Esophagus muscularis mucosa (tissue), 4 donors: ENCODE results near the gene DAPP1. TPM values are rescaled to one million over a fixed set of nuclear protein-coding genes. Genes with fewer than 3 reads are reported as not detected.
A peak's percentile ranks its signal among the peaks of the same experiment; 100 is the strongest.

Experiments used
- DNase-seq: peaks from one replicate; pipeline ENCODE4 v3.0.0-alpha.2; 2017; ENCODE audit errors: extremely low spot score
- H3K27ac ChIP-seq, 4 donors: fragments of 200-600 bp; sonication (generic); replicated peaks in 1 of 4; 1 replicate in 3 of 4; 2 replicates in 1 of 4; pipeline ENCODE4 v1.5.1; 2016 to 2019; ENCODE audit warnings: mild to moderate bottlenecking in 1 of 4
- H3K27me3 ChIP-seq, 4 donors: fragments of 200-600 bp; sonication (generic); one replicate each; pipeline versions ENCODE4 v1.5.1 to v1.6.0; 2016 to 2019
- H3K36me3 ChIP-seq, 4 donors: fragments of 200-600 bp; sonication (generic); one replicate each; pipeline ENCODE4 v1.5.1; 2016 to 2019
- H3K4me1 ChIP-seq, 4 donors: fragments of 200-600 bp; sonication (generic); one replicate each; pipeline ENCODE4 v1.5.1; 2016 to 2019
- H3K4me3 ChIP-seq, 4 donors: fragments of 200-600 bp; sonication (generic); 1 replicate in 2 of 4; 2 replicates in 2 of 4; pipeline ENCODE4 v1.5.1; 2016 to 2019; ENCODE audit warnings: mild to moderate bottlenecking in 4 of 4, moderate library complexity in 1 of 4
- H3K9me3 ChIP-seq, 4 donors: fragments of 200-600 bp; sonication (generic); 1 replicate in 3 of 4; 2 replicates in 1 of 4; pipeline ENCODE4 v1.5.1; 2016 to 2019
- EP300 ChIP-seq: sonication (generic); formaldehyde crosslinking; IDR thresholded peaks from one replicate; pipeline ENCODE4 v1.6.1; 2017; ENCODE audit warnings: antibody characterized with exemption
- POLR2A ChIP-seq: fragments of 450-650 bp; IDR thresholded peaks from one replicate; pipeline ENCODE4 v1.6.1; 2017; ENCODE audit warnings: antibody characterized with exemption, moderate library complexity, mild to moderate bottlenecking, low read depth
- POLR2AphosphoS5 ChIP-seq, 2 donors: sonication (generic); formaldehyde crosslinking; IDR thresholded peaks; one replicate each; pipeline ENCODE4 v1.6.1; 2017; ENCODE audit warnings: antibody characterized with exemption in 2 of 2
- WGBS: methylation state at CpG from one replicate; pipeline ENCODE4 v1.1.5; 2018; 5-methylcytosine and 5-hydroxymethylcytosine counted together
- intact Hi-C: fragments of 100-400 bp; cut with DNase I; formaldehyde crosslinking; loops from one replicate; pipeline ENCODE4 v1.15.1; 2023
- total RNA-seq, 4 donors: library from RNA; depleted of rRNA; stranded (reverse); fragments of >200 nt; gene quantifications; one replicate each; pipeline versions ENCODE4 v1.1.0 to v1.2.1, GENCODE V29; 2016
- TF ChIP-seq, protein P1 (sequence below), 3 experiments: fragments of 200-600 bp in 2 of 3; fragments of 450-650 bp in 1 of 3; sonication (generic) in 2 of 3; IDR thresholded peaks; one replicate each; pipeline ENCODE4 v1.5.1; 2017 to 2019; ENCODE audit warnings: antibody characterized with exemption in 3 of 3, mild to moderate bottlenecking in 2 of 3, moderate library complexity in 1 of 3

The DAPP1 gene
- total RNA-seq, 4 donors from 2014 or later = 0.86 to 2.5 (median 1.1) TPM

DNA sequence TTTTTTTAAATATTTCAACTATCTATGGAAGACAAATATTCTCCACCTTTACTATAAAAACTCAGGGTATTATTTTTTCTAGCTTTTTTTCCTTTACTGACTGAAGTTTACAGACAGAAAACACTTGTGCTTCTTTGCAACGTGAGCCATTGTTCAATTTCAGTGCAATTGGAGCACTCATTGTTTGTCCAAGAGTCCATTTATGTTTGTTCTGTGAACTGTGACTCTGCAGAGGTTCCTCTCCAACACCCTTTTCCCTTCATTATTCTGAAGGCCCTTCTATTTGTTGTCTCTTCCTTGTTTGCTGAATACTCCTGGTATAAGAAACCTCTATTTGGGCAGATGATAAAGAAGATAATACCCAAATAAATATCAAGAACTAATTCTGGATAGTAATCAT, 37.4 kb downstream of the DAPP1 start:
- Histone ChIP-seq H3K27me3 (no peaks in the 10 kb centered on the region), H3K36me3 (no peaks in the 10 kb centered on the region), H3K9me3 (no peaks in the 10 kb centered on the region), H3K4me1 (peaks cover 0 to 4% (median 0%) of the 10 kb centered on the region in 4 donors), H3K27ac (no peak overlapping the region), H3K4me3 (no peak overlapping the region)
- 85% methylated on average over 1 of the region's 1 CpG for WGBS
- peak; percentile 5 for DNase-seq
- intact Hi-C loops = no loop called here
- TF ChIP-seq POLR2A = no peak
- TF ChIP-seq EP300 = no peak
- no peak for TF ChIP-seq POLR2AphosphoS5 (IDR thresholded peaks at IDR 0.05)
- TF ChIP-seq, protein P1, sequence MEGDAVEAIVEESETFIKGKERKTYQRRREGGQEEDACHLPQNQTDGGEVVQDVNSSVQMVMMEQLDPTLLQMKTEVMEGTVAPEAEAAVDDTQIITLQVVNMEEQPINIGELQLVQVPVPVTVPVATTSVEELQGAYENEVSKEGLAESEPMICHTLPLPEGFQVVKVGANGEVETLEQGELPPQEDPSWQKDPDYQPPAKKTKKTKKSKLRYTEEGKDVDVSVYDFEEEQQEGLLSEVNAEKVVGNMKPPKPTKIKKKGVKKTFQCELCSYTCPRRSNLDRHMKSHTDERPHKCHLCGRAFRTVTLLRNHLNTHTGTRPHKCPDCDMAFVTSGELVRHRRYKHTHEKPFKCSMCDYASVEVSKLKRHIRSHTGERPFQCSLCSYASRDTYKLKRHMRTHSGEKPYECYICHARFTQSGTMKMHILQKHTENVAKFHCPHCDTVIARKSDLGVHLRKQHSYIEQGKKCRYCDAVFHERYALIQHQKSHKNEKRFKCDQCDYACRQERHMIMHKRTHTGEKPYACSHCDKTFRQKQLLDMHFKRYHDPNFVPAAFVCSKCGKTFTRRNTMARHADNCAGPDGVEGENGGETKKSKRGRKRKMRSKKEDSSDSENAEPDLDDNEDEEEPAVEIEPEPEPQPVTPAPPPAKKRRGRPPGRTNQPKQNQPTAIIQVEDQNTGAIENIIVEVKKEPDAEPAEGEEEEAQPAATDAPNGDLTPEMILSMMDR (IDR thresholded peaks at IDR 0.05) = no peak

DNA sequence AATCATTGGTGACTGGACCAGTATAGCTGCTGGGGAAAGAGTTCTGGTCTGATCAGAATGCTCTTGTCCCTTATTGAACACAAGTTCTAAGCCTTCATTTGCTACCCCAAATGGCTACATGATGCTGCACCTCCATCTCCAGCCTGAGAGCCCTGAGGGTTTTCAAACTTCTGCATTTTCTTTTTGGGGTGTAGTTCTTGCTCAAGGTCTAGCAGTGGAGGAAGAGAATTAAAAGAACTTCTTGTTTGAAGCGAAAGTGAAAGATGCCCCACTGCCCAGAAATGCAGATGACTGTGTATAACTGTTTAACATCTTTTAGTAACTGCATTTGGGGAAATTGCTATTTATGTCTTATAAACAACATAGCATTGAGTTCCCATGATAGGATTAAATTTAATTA, 39.1 kb downstream of the DAPP1 start:
- Histone ChIP-seq H3K36me3 (no peaks in the 10 kb centered on the region), H3K4me3 (no peak overlapping the region), H3K9me3 (no peaks in the 10 kb centered on the region), H3K27ac (no peak overlapping the region), H3K27me3 (no peaks in the 10 kb centered on the region), H3K4me1 (peaks cover 0 to 4% (median 0%) of the 10 kb centered on the region in 4 donors)
- no peak for DNase-seq
- intact Hi-C loops = no loop called here
- TF ChIP-seq, protein P1 (IDR thresholded peaks at IDR 0.05) = no peak
- TF ChIP-seq POLR2AphosphoS5 (IDR thresholded peaks at IDR 0.05) = no peak
- no peak for TF ChIP-seq POLR2A
- TF ChIP-seq EP300 = no peak
- 50% methylated on average over 1 of the region's 1 CpG for WGBS

DNA sequence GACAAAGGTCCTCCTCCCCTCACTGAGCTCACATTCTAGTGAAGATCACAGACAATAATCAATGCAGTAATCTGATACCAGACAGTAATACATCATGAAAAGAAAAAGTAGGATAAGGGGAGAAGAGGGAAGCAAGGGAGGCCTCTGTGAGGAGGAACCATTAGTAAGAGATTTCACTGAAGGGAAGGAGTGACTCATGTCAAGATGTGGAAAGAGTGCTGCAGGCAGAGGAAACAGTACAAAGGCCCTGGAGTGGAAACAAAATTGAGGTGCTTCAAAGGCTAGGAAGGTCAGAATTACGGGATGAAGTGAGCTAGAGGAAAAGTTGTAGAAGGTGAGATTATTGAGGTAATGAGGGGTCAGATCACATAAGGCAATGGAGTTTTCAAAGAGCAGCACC, 39.5 kb downstream of the DAPP1 start:
- H3K36me3 ChIP-seq = no peaks in the 10 kb centered on the region
- H3K4me3 ChIP-seq = no peak overlapping the region
- no peaks in the 10 kb centered on the region for H3K9me3 ChIP-seq
- WGBS = 59% methylated on average over 1 of the region's 1 CpG
- TF ChIP-seq, protein P1 (IDR thresholded peaks at IDR 0.05) = no peak
- no peak for TF ChIP-seq POLR2A
- no peak for TF ChIP-seq POLR2AphosphoS5 (IDR thresholded peaks at IDR 0.05)
- no peak for TF ChIP-seq EP300
- no peaks in the 10 kb centered on the region for H3K27me3 ChIP-seq
- no peak for DNase-seq
- H3K27ac ChIP-seq = peak overlapping the region in 1 of 4 donors; percentile 12
- H3K4me1 ChIP-seq = peaks cover 0 to 4% (median under 1%) of the 10 kb centered on the region in 4 donors
- intact Hi-C loops = no loop called here

DNA sequence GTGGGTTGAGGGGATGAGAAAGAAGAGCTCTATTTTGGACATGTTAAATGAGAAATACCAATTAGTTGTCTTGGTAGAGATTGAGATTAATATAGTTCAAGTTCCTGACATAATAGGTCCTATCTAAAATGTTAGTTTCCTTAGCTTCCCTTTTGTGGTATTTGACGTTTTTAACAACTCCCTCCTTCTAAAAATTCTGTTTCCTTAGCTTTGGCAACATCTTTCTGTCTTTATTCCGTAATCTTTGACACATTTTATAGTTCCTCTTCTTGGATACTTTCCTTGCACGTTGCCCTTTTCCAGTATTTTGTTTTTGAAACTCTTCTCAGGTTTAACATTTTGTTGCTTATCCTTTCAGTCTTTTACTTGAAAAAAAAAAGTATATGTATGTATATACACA, 40.7 kb downstream of the DAPP1 start:
- H3K4me1 ChIP-seq = peaks cover 0 to 13% (median 3%) of the 10 kb centered on the region in 4 donors
- no peak for DNase-seq
- 57% methylated on average over 3 of the region's 3 CpGs for WGBS
- H3K27ac ChIP-seq = peak overlapping the region in 2 of 4 donors; percentile 11 to 12
- no peaks in the 10 kb centered on the region for H3K9me3 ChIP-seq
- no peaks in the 10 kb centered on the region for H3K36me3 ChIP-seq
- H3K4me3 ChIP-seq = no peak overlapping the region
- H3K27me3 ChIP-seq = no peaks in the 10 kb centered on the region
- no peak for TF ChIP-seq POLR2AphosphoS5 (IDR thresholded peaks at IDR 0.05)
- TF ChIP-seq, protein P1 (IDR thresholded peaks at IDR 0.05) = no peak
- no peak for TF ChIP-seq POLR2A
- no peak for TF ChIP-seq EP300
- intact Hi-C loops = no loop called here

DNA sequence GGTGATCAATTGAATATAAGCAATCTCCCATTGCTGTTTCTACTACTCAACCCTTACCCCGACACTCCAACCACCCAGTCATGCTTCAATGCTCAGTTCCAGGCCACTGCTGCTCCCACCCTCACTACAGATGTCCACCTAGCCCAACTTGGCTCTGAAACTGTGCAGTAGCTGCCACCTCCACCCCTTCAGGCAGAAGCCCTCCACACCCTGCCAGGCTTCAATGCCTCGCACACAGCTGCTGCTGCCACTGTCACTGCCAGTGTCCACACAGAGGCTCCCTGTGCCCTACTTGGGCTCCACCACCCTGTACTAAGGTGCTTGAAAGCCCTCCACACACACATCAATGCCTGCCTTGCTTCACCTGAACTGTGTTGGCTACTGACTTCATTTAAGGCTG, 43.0 kb downstream of the DAPP1 start:
- Histone ChIP-seq H3K36me3 (no peaks in the 10 kb centered on the region), H3K27ac (no peak overlapping the region), H3K4me3 (no peak overlapping the region), H3K27me3 (no peaks in the 10 kb centered on the region), H3K4me1 (peaks cover 0 to 14% (median 11%) of the 10 kb centered on the region in 4 donors), H3K9me3 (no peaks in the 10 kb centered on the region)
- intact Hi-C loops = no loop called here
- WGBS = 95% methylated on average over 2 of the region's 2 CpGs
- TF ChIP-seq POLR2AphosphoS5 (IDR thresholded peaks at IDR 0.05) (no peak), EP300 (no peak), POLR2A (no peak)
- TF ChIP-seq, protein P1 (IDR thresholded peaks at IDR 0.05) = no peak
- DNase-seq = no peak
